Ectodermal cell (in vitro differentiated cells): ENCODE data around the gene CILP2.
A peak's percentile ranks its signal among the peaks of the same experiment; 100 is the strongest.

Source experiments
- H3K27ac ChIP-seq: 2 replicates; pipeline ENCODE4 v1.7.0; 2013; ENCODE audit warnings: mild to moderate bottlenecking, low read depth, low read length; ENCODE audit not compliant: insufficient read depth, poor library complexity, severe bottlenecking
- H3K27me3 ChIP-seq: 2 replicates; pipeline ENCODE4 v1.7.0; 2013; ENCODE audit warnings: mild to moderate bottlenecking, low read length; ENCODE audit not compliant: insufficient read depth, control insufficient read depth, poor library complexity, severe bottlenecking
- H3K36me3 ChIP-seq: one replicate; pipeline ENCODE4 v1.7.0; 2013; ENCODE audit warnings: low read length; ENCODE audit not compliant: control insufficient read depth, insufficient read depth
- H3K4me1 ChIP-seq: one replicate; pipeline ENCODE4 v1.7.0; 2013; ENCODE audit warnings: low read length; ENCODE audit not compliant: control insufficient read depth, insufficient read depth
- H3K4me3 ChIP-seq: 2 replicates; pipeline ENCODE4 v1.7.0; 2013; ENCODE audit warnings: low read depth, low read length, control low read depth; ENCODE audit not compliant: insufficient read depth
- H3K9me3 ChIP-seq: 2 replicates; pipeline ENCODE4 v1.7.0; 2013; ENCODE audit warnings: mild to moderate bottlenecking, low read length, moderate library complexity; ENCODE audit not compliant: control insufficient read depth
- WGBS, 2 experiments: methylation state at CpG; one replicate each; pipeline ENCODE4 v1.1.7; 2013; ENCODE audit warnings: missing lambda C conversion rate in 2 of 2; 5-methylcytosine and 5-hydroxymethylcytosine counted together

Gene CILP2

DNA sequence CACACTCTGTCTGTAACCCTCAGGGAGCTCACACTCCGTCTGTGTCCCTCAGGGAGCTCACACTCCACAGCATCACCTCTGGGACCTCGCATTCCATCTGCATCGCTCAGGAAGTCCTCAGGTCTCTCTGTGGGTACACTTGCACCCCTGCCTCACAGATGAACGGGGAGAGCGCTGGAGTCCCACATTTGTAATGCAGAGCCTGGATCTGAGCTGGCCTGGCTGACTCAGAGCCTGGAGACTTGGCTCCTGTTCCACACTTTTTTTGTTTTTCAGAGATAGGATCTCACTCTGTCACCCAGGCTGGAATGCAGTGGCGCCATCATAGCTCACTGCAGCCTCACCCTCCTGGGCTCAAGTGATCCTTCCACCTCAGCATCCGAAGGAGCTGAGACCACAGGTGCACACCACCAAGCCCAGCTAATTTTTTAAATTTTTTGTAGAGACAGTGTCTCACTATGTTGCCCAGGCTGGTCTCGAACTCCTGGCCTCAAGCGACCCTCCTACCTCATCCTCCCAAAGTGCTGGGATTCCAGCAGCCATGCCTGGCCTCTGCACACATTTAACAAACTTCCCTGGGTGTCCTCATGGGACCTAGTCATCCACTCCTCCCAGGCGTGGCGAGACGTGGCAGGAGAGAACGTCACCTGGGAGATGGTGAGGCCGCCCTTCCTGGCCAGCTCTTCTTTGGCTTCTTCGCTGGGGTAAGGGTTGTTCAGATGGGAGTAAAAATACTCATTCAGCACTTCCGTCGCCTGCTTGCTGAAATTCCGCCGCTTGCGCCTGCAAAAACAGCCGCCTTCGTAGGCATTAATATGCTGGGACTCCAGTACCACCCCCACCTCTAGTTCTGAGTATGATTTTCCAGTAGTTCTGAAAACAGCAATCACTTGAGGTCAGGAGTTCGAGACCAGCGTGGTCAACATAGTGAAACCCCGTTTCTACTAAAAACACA is 31.0 kb downstream of the CILP2 start:
- H3K27me3 ChIP-seq, result no peaks in the 10 kb centered on the region
- WGBS, 2 experiments, result 95 to 97% methylated on average over 24 of the region's 25 CpGs
- H3K27ac ChIP-seq, result no peak overlapping the region
- peaks cover 4% of the 10 kb centered on the region for H3K36me3 ChIP-seq
- no peaks in the 10 kb centered on the region for H3K9me3 ChIP-seq
- H3K4me1 ChIP-seq, result no peaks in the 10 kb centered on the region
- no peak overlapping the region for H3K4me3 ChIP-seq

DNA sequence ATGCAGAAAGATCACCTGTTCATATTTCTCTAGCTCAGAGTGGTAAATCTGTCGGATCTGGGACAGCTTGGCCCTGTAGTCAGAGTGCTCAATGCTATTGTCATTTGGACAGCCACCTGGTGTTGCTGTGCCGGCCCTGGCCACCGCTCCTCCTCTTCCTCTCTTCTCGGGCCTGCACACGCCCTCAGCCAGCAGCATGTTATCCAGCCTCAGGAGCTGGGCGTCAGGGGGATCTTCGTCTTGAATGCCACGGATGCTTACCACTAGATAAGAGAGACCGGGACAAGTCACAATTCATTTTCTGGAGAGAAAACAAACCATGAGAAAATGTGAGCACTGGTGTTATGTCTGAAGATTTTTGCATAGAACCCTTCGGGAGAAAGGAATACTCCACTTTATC is 32.5 kb downstream of the CILP2 start:
- H3K4me3 ChIP-seq, result no peak overlapping the region
- 84 to 85% methylated on average over 10 of the region's 10 CpGs for WGBS, 2 experiments
- peaks cover 4% of the 10 kb centered on the region for H3K36me3 ChIP-seq
- H3K4me1 ChIP-seq, result peaks cover 3% of the 10 kb centered on the region
- H3K27ac ChIP-seq, result no peak overlapping the region
- H3K9me3 ChIP-seq, result no peaks in the 10 kb centered on the region
- H3K27me3 ChIP-seq, result no peaks in the 10 kb centered on the region

DNA sequence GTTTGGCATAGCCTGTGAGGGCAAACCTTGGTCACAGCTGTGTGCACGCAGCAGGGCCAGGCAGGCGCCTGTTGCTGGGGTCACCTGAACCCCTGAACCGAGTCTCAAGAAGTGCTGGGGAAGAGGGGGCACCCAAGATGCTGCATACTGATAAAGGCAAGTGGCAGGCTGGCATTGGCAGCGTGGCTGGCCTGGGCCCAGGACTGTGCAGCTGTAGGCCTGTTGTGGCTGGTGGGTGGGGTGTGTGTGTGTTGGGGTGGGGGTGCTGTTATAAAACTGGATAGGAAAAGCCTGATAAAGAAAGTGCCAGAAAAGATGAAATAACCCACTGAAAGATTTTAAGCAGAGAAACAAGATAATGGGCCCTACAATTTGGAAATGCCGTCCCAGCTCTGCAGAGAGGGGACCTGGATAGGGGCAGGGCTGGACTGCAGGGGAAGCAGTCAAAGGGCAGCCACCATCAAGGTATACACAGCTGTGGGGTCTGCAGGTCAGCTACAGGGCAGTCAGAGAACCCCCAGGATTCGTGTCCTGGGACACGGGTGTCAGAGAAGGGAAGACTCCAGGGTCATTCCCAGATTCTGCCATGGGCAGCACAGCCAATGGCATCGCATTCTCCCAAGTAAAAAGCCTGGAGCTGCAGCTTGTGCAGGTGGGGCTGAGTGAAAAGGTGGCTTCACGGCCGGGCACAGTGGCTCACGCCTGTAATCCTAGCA is 33.2 kb downstream of the CILP2 start:
- H3K4me1 ChIP-seq, result peaks cover 7% of the 10 kb centered on the region
- H3K27me3 ChIP-seq, result no peaks in the 10 kb centered on the region
- H3K27ac ChIP-seq, result no peak overlapping the region
- peaks cover 4% of the 10 kb centered on the region for H3K36me3 ChIP-seq
- 94 to 95% methylated on average over 11 of the region's 11 CpGs for WGBS, 2 experiments
- H3K4me3 ChIP-seq, result no peak overlapping the region
- no peaks in the 10 kb centered on the region for H3K9me3 ChIP-seq

DNA sequence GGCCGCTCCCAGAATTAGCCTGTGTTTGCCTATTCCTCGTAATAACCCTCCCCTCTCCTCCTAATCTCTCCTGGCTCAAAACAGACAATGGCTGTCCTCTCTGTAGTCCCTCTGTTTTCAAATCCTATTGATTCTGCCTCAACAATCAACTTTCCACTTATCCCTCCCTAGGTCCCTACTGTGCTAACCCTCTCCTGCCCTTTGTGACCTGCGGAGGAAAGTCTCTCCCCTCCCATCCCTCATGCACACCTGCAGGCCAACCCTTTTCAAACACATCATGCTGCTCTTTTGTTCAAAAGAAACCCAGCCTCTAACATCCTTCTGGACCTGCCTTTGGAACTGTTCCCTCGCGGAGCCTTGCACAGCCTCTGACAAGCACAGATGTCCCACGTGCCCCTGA is 37.3 kb downstream of the CILP2 start:
- Histone ChIP-seq H3K4me3 (no peak overlapping the region), H3K27ac (peak overlapping the region; percentile 36), H3K27me3 (no peaks in the 10 kb centered on the region), H3K36me3 (no peaks in the 10 kb centered on the region), H3K9me3 (no peaks in the 10 kb centered on the region), H3K4me1 (peaks cover 18% of the 10 kb centered on the region)
- 29 to 40% methylated on average over 6 of the region's 6 CpGs for WGBS, 2 experiments

DNA sequence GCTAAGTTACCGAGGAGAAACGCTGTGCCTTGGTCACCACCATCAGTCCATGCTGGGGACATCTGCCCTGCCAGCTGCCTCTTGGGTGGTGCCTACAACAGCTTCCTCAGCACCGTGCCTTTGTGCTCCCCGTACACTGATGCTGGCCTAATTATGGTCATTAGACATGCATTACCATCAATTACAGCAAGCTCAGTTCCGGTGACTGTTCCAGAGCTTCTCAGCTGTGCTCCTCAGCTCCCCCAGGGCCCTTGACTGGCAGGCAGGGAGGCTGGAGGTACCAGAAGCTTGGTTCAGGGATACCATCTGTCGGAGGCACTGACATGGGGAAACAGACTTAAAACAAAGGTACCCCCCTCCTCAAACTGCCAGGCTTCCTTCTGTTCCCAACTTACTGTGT is 40.2 kb downstream of the CILP2 start:
- 89 to 95% methylated on average over 6 of the region's 6 CpGs for WGBS, 2 experiments
- H3K27me3 ChIP-seq, result no peaks in the 10 kb centered on the region
- peaks cover 26% of the 10 kb centered on the region for H3K4me1 ChIP-seq
- no peak overlapping the region for H3K27ac ChIP-seq
- H3K9me3 ChIP-seq, result no peaks in the 10 kb centered on the region
- no peak overlapping the region for H3K4me3 ChIP-seq
- H3K36me3 ChIP-seq, result no peaks in the 10 kb centered on the region

DNA sequence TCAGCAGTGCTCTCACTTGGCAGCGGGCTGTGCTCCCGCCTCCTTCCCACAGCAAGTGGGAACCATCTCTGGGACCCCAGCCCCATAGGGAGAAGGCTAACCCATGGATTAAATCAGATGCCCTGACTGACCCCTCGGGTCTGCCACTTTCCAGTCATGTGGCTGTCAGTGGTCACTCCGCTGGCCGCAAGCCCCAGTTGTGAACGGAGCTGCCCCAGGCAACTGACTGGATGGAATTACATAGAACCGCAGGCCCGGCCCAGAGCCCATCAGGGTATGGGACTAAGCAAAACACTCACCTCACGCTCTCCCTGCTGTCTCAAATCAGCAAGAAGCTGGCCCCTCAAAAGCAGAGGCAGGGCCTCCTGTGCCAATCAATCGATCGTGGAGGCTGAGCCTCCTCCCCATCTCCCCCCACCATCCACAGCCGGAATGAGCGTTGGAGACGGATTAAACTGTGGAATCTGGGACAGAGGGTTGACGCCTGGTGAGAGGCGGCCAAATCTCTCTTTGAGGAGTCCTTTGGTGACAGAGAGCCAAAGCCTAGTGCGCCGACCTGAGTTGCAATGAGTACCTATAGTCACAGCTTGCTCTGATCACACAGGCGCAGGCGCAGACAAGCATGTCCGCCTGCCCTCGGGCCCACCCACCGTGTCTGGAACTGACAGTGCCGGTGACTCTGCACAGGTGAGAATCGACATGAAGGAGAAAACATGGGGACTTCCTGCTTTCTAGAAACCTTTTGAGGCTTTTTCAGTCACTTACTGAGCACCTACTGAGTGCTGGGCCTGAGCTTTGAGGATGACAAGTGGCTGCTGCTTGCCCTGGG is 41.7 kb downstream of the CILP2 start:
- 86 to 88% methylated on average over 25 of the region's 25 CpGs for WGBS, 2 experiments
- no peak overlapping the region for H3K4me3 ChIP-seq
- H3K27me3 ChIP-seq, result no peaks in the 10 kb centered on the region
- no peak overlapping the region for H3K27ac ChIP-seq
- H3K36me3 ChIP-seq, result no peaks in the 10 kb centered on the region
- H3K9me3 ChIP-seq, result no peaks in the 10 kb centered on the region
- peaks cover 26% of the 10 kb centered on the region for H3K4me1 ChIP-seq

DNA sequence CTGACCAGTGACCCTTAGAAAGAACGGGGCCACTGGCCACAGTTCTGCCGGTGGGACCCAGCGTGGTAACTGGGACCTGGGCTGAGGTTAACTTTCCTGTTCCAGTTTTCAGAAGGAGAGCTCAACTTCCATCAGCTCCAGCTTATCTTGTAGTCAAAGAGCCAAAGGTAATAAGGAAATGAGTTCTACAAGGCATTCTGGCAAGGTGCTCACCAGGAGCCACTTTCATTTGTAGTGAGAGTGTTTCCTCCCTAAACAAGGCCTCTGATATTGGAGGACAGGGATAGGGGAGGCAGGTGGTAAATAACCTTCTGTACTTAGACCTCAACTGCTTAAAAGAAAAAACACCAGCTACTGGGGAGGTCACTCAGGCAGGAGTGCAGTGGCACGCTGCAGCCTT is 42.4 kb downstream of the CILP2 start:
- H3K27ac ChIP-seq, result no peak overlapping the region
- peaks cover 24% of the 10 kb centered on the region for H3K4me1 ChIP-seq
- whole genome bisulfite sequencing, 2 experiments, result 93 to 96% methylated on average over 4 of the region's 4 CpGs
- no peaks in the 10 kb centered on the region for H3K9me3 ChIP-seq
- no peaks in the 10 kb centered on the region for H3K36me3 ChIP-seq
- H3K4me3 ChIP-seq, result no peak overlapping the region
- H3K27me3 ChIP-seq, result no peaks in the 10 kb centered on the region

- Histone ChIP-seq H3K27ac (no peak overlapping the region), H3K36me3 (no peaks in the 10 kb centered on the region), H3K9me3 (no peaks in the 10 kb centered on the region), H3K27me3 (no peaks in the 10 kb centered on the region), H3K4me3 (no peak overlapping the region), H3K4me1 (peaks cover 18% of the 10 kb centered on the region)
- WGBS, 2 experiments, result 96 to 97% methylated on average over 13 of the region's 13 CpGs
These were observed 43.3 kb downstream of the CILP2 start for GRCh38 chr19:19581391-19581790.

DNA sequence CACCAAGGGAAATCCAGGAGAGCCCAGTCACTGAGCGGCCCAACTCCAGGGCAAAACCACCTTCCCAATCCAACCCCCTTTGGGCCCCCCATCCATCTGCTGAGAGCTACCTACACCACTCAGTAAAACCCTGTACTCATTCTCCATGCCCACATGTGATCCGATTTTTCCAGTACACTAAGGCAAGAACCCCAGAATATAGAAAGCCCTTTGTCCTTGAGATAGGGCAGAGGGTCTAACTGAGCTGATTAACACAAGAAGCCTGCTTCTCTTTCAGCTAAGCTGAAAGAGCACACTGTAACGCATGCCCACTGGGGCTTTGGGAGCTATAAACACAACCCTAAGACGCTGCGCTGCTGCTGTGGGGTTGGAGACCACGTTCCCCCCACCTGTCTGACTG is 44.4 kb downstream of the CILP2 start:
- H3K27me3 ChIP-seq, result no peaks in the 10 kb centered on the region
- peaks cover 18% of the 10 kb centered on the region for H3K4me1 ChIP-seq
- WGBS, 2 experiments, result 89 to 90% methylated on average over 6 of the region's 6 CpGs
- no peaks in the 10 kb centered on the region for H3K36me3 ChIP-seq
- no peak overlapping the region for H3K27ac ChIP-seq
- H3K9me3 ChIP-seq, result no peaks in the 10 kb centered on the region
- H3K4me3 ChIP-seq, result no peak overlapping the region

- Histone ChIP-seq H3K36me3 (no peaks in the 10 kb centered on the region), H3K4me1 (peaks cover 17% of the 10 kb centered on the region), H3K27ac (no peak overlapping the region), H3K4me3 (no peak overlapping the region), H3K9me3 (no peaks in the 10 kb centered on the region), H3K27me3 (no peaks in the 10 kb centered on the region)
- 90 to 92% methylated on average over 6 of the region's 6 CpGs for WGBS, 2 experiments
These were observed 46.3 kb downstream of the CILP2 start for GRCh38 chr19:19584356-19584755.
